ENCODE data around the gene RAB38. TPM values are rescaled to one million over a fixed set of nuclear protein-coding genes. Genes with fewer than 3 reads are reported as not detected.

The RAB38 gene
- total RNA-seq, 1 experiment from 2014 or later, result not detected

Other genes with a start within 250 kb of the RAB38 start
- gene CTSC, start 162.3 kb upstream of the RAB38 start, total RNA-seq (2014; rRNA removed; shearing (Covaris generic)), result 1.6 and 3.6 TPM in 2 replicates

Data from SJSA1 (cell line).